ENCODE data around the gene NXF1.
A peak's percentile ranks its signal among the peaks of the same experiment; 100 is the strongest.
"Not testable (repeated sequence)": the region's sequence is repeated elsewhere in the genome, so short reads cannot be mapped to it uniquely, and the experiment has no call there.

Gene NXF1

DNA sequence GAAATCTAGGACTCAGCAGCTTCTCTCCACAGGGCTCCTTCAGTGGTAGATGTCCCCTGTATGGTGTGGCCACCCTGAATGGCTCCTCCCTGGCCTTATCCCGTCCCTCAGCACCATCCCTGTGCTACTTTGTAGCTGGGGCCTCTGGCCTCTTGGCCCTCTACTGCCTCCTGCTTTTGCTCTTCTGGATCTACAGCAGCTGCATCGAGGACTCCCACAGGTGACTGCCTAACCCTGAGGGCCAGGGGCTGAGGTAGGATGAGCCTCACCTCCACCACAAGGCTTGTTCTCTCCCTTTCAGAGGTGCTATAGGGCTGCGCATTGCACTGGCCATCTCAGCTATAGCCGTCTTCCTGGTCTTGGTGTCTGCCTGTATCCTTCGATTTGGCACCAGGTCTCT lies 16.2 kb downstream of the NXF1 start:
- no peak for DNase-seq (ENCODE audit: low read depth in 1 of 2, low spot score in 1 of 2)

DNA sequence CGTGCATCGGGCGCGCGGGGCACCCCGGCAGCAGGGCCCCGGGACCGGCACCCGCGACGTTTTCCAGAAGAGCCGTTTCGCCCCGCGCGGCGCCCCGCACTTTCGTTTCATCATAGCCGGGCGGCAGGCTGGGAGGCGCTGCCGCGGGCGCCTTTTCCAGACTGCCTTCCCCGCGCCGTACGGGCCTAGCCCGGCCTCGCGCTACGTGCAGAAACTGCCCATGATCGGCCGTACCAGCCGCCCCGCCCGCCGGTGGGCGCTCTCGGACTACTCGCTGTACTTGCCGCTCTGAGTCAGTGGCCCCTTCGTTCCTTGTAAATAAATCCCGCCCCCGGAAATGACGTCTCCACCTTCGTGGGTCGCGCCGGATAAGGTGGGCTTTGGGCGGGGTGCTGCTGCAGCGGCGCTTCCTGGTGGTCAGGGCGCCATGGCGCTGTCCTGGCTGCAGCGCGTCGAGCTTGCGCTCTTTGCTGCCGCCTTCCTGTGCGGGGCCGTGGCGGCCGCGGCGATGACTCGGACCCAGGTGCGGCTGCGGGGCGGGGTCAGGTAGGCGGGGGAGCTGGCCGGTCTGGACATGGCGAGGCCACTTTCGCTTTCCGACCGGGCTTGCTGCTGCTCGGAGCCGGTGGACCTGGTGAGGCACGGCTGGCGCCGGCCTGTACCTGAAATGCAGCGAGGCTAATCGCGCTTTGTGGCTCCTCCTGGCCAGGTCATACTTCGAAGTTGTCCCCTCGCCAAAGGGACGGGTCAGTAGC lies 18.1 kb downstream of the NXF1 start, which contains the start of gene TMEM179B:
TMEM179B (plus strand) TSS at position 398 of the 755 bp plus-strand sequence; CDS start at position 428, 30 bp downstream.
- DNase-seq (ENCODE audit: low read depth in 1 of 2, low spot score in 1 of 2), result peak; percentile 95 to 99

- peak; percentile 68 to 78 for DNase-seq (ENCODE audit: low read depth in 1 of 2, low spot score in 1 of 2)
Observed at GRCh38 chr11:62786318-62787004, 18.8 kb downstream of the NXF1 start.

DNA sequence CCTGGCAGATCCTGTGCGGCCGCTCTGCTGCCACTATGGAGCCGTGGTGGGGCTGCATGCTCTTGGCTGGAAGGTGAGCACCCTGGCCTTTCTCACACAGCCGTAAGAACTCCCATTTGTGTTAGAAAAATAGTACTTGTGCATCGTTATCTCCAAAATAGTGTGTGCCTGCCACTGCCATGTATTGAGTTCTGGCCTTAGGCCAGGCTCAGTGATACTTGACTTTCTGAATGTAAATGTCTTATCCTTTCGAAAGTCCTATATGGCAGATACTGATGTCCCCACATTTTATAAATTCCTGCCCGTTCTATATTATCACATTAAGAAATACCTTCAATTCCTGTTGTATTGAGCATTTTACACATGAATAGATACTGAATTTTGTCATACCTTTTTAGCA lies 22.5 kb downstream of the NXF1 start:
- no peak for DNase-seq (ENCODE audit: low read depth in 1 of 2, low spot score in 1 of 2)

DNA sequence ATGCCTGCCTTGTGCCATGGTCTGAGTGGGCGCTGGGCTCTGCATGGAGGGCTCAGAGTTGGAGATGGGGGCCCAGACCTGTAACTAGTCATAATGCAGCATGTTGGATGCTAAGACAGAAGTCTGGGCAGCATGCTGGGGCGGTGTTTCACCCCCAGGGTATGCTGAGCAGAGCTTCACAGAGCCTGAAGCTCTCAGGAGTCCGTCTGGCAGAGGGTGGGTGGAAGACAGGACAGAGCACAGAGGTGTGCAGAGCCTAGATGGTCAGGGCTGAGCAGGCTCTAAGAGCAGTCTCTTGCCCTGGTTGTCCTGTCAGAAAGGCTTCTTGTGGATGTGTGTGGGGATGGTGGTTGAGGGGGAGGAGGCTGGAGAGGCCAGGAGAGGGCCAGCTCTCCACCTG lies 26.8 kb downstream of the NXF1 start:
- DNase-seq (ENCODE audit: low read depth in 1 of 2, low spot score in 1 of 2), result no peak

GRCh38 chr11:62777389-62777788 lies 27.9 kb downstream of the NXF1 start:
- DNase-seq (ENCODE audit: low read depth in 1 of 2, low spot score in 1 of 2), result no peak

DNA sequence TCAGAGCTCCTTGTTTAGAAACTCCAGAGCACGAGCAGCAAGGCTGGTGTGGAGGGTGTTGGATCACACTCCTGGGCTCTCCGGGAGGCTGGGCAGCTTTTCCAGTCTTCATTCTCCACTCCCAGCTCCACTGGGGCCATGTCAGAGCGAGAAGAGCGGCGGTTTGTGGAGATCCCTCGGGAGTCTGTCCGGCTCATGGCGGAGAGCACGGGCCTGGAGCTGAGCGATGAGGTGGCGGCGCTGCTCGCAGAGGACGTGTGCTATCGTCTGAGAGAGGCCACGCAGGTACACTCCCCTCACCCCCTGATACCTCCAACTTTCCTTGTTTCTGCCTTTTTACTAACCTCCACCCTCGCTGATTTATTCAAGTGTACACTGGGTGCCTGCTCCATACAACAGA lies 29.6 kb downstream of the NXF1 start:
- DNase-seq (ENCODE audit: low read depth in 1 of 2, low spot score in 1 of 2), result no peak

GRCh38 chr11:62774407-62774806 lies 30.8 kb downstream of the NXF1 start:
- DNase-seq (ENCODE audit: low read depth in 1 of 2, low spot score in 1 of 2), result no peak

- DNase-seq (ENCODE audit: low read depth in 1 of 2, low spot score in 1 of 2), result peak; percentile 93
Observed at GRCh38 chr11:62771144-62772021, 33.9 kb downstream of the NXF1 start, which contains the start of gene TAF6L. Gene TAF6L (plus strand): TSS chr11:62771396. CDS start chr11:62775784, 4,388 bp downstream.

DNA sequence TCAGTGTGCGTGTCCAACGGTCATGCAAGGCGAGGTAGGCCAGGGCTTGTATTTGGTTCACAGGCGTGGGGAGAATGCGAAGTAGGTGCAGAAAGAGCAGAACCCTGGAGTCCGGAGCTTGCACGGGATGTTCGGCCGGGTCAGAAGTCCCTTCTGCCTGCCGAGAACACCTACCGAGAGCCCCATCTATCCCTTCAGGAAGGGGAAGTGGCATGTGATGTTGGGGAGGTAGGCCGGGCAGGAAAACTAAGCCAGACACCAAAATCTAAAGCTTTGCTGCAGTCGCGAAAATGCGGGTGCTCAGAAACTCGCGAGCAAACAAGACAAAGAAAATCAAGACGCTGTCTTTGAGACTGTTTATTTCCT lies 34.5 kb downstream of the NXF1 start:
- no peak for DNase-seq (ENCODE audit: low read depth in 1 of 2, low spot score in 1 of 2)

- DNase-seq (ENCODE audit: low read depth in 1 of 2, low spot score in 1 of 2), result not testable (repeated sequence)
Observed at GRCh38 chr11:62760867-62761227, 44.4 kb downstream of the NXF1 start.

DNA sequence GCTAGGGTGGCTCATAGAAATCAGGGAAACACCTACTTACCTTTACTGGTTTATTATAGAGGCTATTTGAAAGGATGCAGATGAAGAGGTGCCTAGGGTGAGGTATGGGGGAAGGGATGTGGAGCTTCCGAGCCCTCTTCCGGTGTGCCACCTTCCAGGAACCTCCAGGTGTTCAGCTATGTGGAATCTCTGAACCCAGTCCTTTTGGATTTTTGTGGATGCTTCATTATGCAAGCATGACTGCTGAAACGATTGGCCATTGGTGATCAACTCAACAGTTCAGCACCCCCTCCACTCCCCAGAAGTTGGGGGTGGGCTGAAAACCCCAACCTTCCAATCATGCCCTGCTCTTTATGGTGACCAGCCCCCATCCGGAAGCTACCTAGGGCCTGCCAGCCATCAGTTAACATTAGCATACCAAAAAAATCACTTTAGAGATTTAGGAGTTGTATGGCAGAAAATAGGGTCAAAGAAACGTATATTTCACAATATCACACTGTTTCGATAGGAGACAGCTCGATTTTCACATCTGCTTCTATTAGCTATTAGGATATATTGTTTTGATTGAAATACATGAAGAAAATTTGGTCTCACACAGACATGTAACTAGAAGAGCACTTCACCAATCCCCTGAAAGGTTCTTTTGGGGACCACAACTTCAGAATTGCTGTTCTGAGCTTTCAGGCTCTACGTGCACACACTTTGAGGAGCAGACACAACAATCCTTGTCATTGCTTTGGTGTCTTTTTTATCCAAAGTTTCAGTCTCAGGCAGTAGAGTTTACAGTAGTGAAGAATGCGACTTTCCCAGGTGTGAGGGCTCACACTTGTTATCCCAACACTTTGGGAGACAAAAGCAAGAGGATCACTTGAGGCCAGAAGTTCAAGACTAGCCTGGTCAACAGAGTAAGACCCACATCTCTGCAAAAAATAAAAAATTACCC lies 47.1 kb downstream of the NXF1 start:
- no peak for DNase-seq (ENCODE audit: low read depth in 1 of 2, low spot score in 1 of 2)

- no peak for DNase-seq (ENCODE audit: low read depth in 1 of 2, low spot score in 1 of 2)
Observed at GRCh38 chr11:62755086-62755615, 50.1 kb downstream of the NXF1 start.

DNA sequence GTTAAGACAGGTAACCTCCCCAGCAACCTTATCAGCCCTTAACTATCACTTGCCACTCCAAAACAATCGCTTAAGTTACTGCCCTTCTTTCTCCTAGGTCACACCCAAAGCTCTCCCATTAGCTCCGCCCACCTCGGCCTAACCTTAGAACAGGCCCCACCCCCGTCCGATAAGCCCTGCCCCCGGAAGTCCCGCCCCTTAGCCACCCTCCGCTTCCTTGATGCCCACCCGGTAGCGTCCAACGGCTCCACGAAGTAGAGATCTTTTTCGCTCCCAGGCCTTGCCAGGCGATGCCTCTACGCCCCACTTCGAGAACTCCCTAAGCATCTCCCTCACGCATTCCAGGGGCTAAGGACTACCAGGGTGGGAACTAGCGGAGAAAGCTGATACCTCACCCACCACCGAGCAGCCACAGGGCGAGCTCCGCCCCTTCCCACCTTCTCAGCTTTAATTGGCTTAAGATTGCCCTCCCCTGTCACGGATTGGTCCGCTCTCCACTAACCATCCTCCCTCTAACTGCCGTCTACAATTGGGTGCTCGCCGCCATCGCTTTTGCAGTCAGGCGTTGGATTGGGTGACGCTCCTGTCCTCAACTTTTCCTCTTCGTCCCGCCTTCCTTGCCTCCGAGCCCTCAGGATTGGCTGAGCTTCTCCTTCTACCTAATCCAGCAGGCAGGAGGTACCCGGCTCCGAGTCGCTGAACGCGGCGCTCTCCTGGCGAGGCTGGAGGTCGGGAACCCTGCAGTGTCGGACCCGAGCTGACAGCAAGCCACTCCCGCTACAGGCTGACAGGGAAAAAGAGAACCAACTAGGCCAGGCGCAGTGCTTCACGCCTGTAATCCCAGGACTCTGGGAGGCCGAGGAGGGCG lies 51.3 kb downstream of the NXF1 start, which contains the start of gene ZBTB3:
ZBTB3 (minus strand) TSS at position 425 of the 868 bp plus-strand sequence. CDS start 496 bp downstream, outside the sequence.
- peak; percentile 96 to 97 for DNase-seq (ENCODE audit: low read depth in 1 of 2, low spot score in 1 of 2)

DNA sequence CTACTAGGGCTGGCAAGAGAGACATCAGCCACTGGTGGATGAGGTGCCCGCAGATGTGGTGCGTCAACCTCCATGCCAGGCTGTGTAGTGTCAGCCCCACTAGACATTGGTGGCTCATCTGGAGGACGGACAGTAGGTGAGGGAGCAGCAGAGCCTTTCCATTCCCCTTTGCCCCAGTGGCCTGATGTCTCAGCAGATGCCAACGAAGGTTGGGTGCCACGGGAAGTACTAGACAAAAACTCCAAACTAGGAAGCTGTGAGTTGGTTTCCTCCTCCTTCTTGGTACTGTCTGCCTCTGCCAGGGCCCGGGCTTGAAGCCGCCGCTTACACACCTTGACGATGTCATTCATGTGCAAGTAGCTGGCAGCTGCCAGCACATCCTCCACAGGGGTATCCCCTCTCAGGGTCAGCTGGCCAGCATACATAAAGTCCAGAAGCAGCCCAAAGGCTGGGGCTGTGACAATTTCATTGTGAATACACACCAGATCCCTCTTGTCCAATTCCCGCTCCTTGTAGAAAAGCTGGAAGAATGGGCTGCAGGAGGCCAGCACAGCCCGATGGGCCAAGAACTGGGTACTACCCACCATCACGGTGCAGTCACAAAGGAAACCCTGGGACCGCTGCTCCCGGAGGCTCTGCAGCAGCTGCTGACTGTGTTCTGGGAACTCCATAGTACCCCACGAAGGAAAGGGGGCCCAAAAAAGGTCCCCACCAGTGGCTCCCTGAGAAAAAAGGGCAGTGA lies 52.1 kb downstream of the NXF1 start:
- no peak for DNase-seq (ENCODE audit: low read depth in 1 of 2, low spot score in 1 of 2)

- no peak for DNase-seq (ENCODE audit: low read depth in 1 of 2, low spot score in 1 of 2)
Observed at GRCh38 chr11:62752177-62752785, 53.0 kb downstream of the NXF1 start.

DNA sequence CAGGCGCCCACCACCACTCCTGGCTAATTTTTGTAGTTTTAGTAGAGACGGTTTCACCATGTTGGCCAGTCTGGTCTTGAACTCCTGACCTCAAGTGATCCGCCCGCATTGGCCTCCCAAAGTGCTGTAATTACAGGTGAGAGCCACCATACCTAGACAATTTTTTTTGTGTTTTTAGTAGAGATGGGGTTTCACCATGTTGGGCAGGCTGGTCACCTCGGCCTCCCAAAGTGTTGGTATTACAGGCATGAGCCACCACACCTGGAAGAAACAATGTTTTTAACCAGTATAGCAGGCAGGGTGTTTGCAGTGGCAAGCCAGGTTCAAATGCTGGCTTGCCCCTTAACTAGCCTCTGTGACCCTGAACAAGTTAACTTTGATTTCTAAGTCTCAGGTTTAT lies 55.3 kb downstream of the NXF1 start:
- not testable (repeated sequence) for DNase-seq (ENCODE audit: low read depth in 1 of 2, low spot score in 1 of 2)
